Nephron (organoid): ENCODE data around the gene MYL7.
A peak's percentile ranks its signal among the peaks of the same experiment; 100 is the strongest.

Source experiments
- H3K27ac Mint-ChIP-seq, 3 experiments: 2 replicates each; pipeline ENCODE4 v1.8.0; 2020; ENCODE audit warnings: mixed read lengths in 3 of 3, mild to moderate bottlenecking in 2 of 3, moderate library complexity in 1 of 3
- H3K27me3 Mint-ChIP-seq: 2 replicates; pipeline ENCODE4 v1.8.0; 2021; ENCODE audit warnings: low read depth, mild to moderate bottlenecking, moderate library complexity, mixed read lengths
- H3K36me3 Mint-ChIP-seq: 2 replicates; pipeline ENCODE4 v1.8.0; 2020; ENCODE audit warnings: low read depth, mixed read lengths
- H3K4me1 Mint-ChIP-seq: 2 replicates; pipeline ENCODE4 v1.8.0; 2020; ENCODE audit warnings: mixed read lengths
- H3K4me3 Mint-ChIP-seq, 3 experiments: 2 replicates each; pipeline ENCODE4 v1.8.0; 2020; ENCODE audit warnings: mild to moderate bottlenecking in 3 of 3, mixed read lengths in 3 of 3, moderate library complexity in 2 of 3
- H3K9me3 Mint-ChIP-seq: 2 replicates; pipeline ENCODE4 v1.8.0; 2020; ENCODE audit warnings: mixed read lengths
- TF ChIP-seq, protein P1 (sequence below), 3 experiments: fragments of 200-600 bp; sonication (generic); IDR thresholded peaks; one replicate each; pipeline ENCODE4 v1.5.0; 2021; ENCODE audit warnings: antibody characterized with exemption in 3 of 3; ENCODE audit not compliant: unreplicated experiment in 3 of 3

Gene MYL7

DNA sequence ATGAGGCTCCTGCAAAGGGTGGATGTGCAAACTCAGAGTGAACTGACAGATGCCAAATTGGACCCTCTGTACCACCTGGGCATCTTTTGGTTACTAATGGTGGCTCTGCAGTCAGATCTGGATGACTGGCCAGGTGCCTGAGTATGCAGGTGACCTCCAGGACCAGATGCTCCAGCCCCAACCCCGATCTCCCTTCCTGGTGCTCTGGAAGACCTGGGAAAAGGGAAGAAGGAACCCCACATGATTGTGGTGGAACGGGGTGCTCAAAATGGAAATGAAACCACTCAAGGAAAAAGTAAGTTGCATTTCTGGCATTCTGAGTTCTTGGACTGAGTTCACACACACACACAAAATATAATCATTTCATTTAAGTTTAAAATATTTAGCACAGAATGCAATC lies 46.8 kb downstream of the MYL7 start:
- peak overlapping the region; percentile 36 to 89 (median 84) for H3K27ac Mint-ChIP-seq
- peaks cover 4% of the 10 kb centered on the region for H3K27me3 Mint-ChIP-seq
- TF ChIP-seq, protein P1, sequence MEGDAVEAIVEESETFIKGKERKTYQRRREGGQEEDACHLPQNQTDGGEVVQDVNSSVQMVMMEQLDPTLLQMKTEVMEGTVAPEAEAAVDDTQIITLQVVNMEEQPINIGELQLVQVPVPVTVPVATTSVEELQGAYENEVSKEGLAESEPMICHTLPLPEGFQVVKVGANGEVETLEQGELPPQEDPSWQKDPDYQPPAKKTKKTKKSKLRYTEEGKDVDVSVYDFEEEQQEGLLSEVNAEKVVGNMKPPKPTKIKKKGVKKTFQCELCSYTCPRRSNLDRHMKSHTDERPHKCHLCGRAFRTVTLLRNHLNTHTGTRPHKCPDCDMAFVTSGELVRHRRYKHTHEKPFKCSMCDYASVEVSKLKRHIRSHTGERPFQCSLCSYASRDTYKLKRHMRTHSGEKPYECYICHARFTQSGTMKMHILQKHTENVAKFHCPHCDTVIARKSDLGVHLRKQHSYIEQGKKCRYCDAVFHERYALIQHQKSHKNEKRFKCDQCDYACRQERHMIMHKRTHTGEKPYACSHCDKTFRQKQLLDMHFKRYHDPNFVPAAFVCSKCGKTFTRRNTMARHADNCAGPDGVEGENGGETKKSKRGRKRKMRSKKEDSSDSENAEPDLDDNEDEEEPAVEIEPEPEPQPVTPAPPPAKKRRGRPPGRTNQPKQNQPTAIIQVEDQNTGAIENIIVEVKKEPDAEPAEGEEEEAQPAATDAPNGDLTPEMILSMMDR (IDR thresholded peaks at IDR 0.05; ENCODE audit: unreplicated experiment in 3 of 3): no peak
- peaks cover 27% of the 10 kb centered on the region for H3K4me1 Mint-ChIP-seq
- no peaks in the 10 kb centered on the region for H3K36me3 Mint-ChIP-seq
- H3K9me3 Mint-ChIP-seq: no peaks in the 10 kb centered on the region
- H3K4me3 Mint-ChIP-seq: no peak overlapping the region

DNA sequence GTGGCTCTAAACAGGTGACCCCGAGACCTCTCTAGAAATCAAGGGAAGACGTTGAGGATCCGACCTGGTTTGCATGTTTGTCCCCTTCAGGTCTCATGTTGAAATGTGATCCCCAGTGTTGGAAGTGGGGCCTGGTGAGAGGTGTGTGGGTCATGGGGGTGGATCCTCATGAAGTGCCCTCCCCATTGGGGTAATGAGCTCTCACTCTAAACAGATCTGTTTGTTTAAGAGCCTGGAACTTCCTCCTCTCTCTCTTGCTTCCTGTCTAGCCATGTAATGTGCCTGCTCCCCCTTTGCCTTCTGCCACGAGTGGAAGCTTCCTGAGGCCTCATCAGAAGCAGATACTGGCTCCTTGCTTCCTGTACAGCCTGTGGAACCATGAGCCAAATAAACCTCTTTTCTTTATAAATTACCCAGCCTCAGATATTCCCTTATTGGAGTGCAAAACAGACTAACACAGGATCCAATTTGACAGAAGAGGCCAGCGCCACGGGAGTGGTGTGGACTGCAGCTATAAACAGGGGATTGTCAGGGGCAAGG lies 48.0 kb downstream of the MYL7 start:
- TF ChIP-seq, protein P1 (IDR thresholded peaks at IDR 0.05; ENCODE audit: unreplicated experiment in 3 of 3): no peak
- peaks cover 33% of the 10 kb centered on the region for H3K4me1 Mint-ChIP-seq
- H3K36me3 Mint-ChIP-seq: no peaks in the 10 kb centered on the region
- H3K4me3 Mint-ChIP-seq: no peak overlapping the region
- no peaks in the 10 kb centered on the region for H3K9me3 Mint-ChIP-seq
- peak overlapping the region in 2 of 3 experiments; percentile 51 to 57 for H3K27ac Mint-ChIP-seq
- peaks cover 4% of the 10 kb centered on the region for H3K27me3 Mint-ChIP-seq
